Occipital lobe (tissue), 2 donors: ENCODE measurements around the gene PKP1. TPM values are rescaled to one million over a fixed set of nuclear protein-coding genes. Genes with fewer than 3 reads are reported as not detected.
"Not testable (repeated sequence)": the region's sequence is repeated elsewhere in the genome, so short reads cannot be mapped to it uniquely, and the experiment has no call there.

Experiments used
- DNase-seq: peaks from one replicate; lab custom pipeline; 2025; lab: John Stamatoyannopoulos, UW
- total RNA-seq: library from RNA; depleted of rRNA; stranded (reverse); fragments of >200 nt; gene quantifications from one replicate; pipeline ENCODE4 v1.2.3, GENCODE V29; 2014

Gene PKP1
- 0.16 TPM for total RNA-seq

- DNase-seq: no peak
These were observed at the start of gene PKP1 for GRCh38 chr1:201282931-201283829. TSS of gene PKP1 (plus strand) at chr1:201283506. CDS start at chr1:201283703, 197 bp downstream.

GRCh38 chr1:201239646-201240045 is 43.7 kb upstream of the PKP1 start:
- not testable (repeated sequence) for DNase-seq

- DNase-seq: no peak
These were observed 43.1 kb upstream of the PKP1 start for GRCh38 chr1:201240171-201240570.

- DNase-seq: no peak
These were observed 41.6 kb upstream of the PKP1 start for GRCh38 chr1:201241736-201242135.

- DNase-seq: no peak
These were observed 38.2 kb upstream of the PKP1 start for GRCh38 chr1:201245082-201245481.

- DNase-seq: no peak
These were observed 34.4 kb upstream of the PKP1 start for GRCh38 chr1:201248721-201249559.

- no peak for DNase-seq
These were observed 32.8 kb upstream of the PKP1 start for GRCh38 chr1:201250326-201251011.

- no peak for DNase-seq
These were observed 31.9 kb upstream of the PKP1 start for GRCh38 chr1:201251411-201251810.

GRCh38 chr1:201251851-201252430 is 31.4 kb upstream of the PKP1 start:
- no peak for DNase-seq

GRCh38 chr1:201252944-201253371 is 30.3 kb upstream of the PKP1 start:
- no peak for DNase-seq

GRCh38 chr1:201253411-201253810 is 29.9 kb upstream of the PKP1 start:
- no peak for DNase-seq

GRCh38 chr1:201253906-201254624 is 29.2 kb upstream of the PKP1 start:
- no peak for DNase-seq

GRCh38 chr1:201254625-201255478 is 28.5 kb upstream of the PKP1 start:
- peak; percentile 14 for DNase-seq

- DNase-seq: no peak
These were observed 27.6 kb upstream of the PKP1 start for GRCh38 chr1:201255479-201256362.

GRCh38 chr1:201258132-201258531 is 25.2 kb upstream of the PKP1 start:
- not testable (repeated sequence) for DNase-seq

- no peak for DNase-seq
These were observed 24.5 kb upstream of the PKP1 start for GRCh38 chr1:201258763-201259230.

GRCh38 chr1:201259476-201260235 is 23.6 kb upstream of the PKP1 start:
- DNase-seq: no peak

- no peak for DNase-seq
These were observed 23.1 kb upstream of the PKP1 start for GRCh38 chr1:201260236-201260590.
